C4-2B (cell line): ENCODE results near the gene MED12L.

Experiments used
- ZFX ChIP-seq: fragments of 450-650 bp; IDR thresholded peaks from 2 replicates; pipeline ENCODE4 v1.6.1; 2017
- TF ChIP-seq, protein P1 (sequence below): fragments of 450-650 bp; conservative IDR thresholded peaks from 2 replicates; pipeline ENCODE4 v1.5.1; 2017; ENCODE audit warnings: mild to moderate bottlenecking

- TF ChIP-seq, protein P1, sequence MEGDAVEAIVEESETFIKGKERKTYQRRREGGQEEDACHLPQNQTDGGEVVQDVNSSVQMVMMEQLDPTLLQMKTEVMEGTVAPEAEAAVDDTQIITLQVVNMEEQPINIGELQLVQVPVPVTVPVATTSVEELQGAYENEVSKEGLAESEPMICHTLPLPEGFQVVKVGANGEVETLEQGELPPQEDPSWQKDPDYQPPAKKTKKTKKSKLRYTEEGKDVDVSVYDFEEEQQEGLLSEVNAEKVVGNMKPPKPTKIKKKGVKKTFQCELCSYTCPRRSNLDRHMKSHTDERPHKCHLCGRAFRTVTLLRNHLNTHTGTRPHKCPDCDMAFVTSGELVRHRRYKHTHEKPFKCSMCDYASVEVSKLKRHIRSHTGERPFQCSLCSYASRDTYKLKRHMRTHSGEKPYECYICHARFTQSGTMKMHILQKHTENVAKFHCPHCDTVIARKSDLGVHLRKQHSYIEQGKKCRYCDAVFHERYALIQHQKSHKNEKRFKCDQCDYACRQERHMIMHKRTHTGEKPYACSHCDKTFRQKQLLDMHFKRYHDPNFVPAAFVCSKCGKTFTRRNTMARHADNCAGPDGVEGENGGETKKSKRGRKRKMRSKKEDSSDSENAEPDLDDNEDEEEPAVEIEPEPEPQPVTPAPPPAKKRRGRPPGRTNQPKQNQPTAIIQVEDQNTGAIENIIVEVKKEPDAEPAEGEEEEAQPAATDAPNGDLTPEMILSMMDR: no peak
- no peak for TF ChIP-seq ZFX
Measured at GRCh38 chr3:151213151-151213550, 127.7 kb downstream of the MED12L start.
